ENCODE measurements around the gene PTPN11. TPM values are rescaled to one million over a fixed set of nuclear protein-coding genes. Genes with fewer than 3 reads are reported as not detected.
"Not testable (repeated sequence)": the region's sequence is repeated elsewhere in the genome, so short reads cannot be mapped to it uniquely, and the experiment has no call there.

Gene PTPN11
- polyA plus RNA-seq, 2 donors: 13.4 to 17.7 TPM

DNA sequence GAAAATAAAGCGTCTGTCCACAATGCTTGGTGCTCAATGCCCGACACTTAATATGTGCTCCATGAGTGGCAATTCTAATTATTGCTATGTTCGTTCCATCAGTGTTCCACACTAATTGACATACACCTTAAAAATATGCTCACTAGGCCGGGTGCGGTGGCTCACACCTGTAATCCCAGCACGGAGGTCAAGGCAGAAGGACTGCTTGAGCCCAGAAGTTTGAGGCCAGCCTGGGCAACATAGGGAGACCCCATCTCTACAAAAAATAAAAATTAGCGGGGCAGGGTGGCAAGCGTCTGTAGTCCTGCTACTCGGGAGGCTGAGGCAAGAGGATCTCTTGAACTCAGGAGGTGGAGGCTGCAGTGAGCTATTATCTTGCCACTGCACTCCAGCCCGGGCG lies 35.9 kb upstream of the PTPN11 start:
- no peaks in the 10 kb centered on the region for H3K27me3 ChIP-seq (ENCODE audit: control insufficient read depth in 1 of 2, insufficient read depth in 2 of 2, low read length in 2 of 2)
- H3K27ac ChIP-seq (ENCODE audit: low read depth in 2 of 2, low read length in 1 of 2): peak overlapping the region in 1 of 2 donors; percentile 86
- 88 to 89% methylated on average over 11 of the region's 11 CpGs for WGBS, 2 donors
- H3K4me3 ChIP-seq (ENCODE audit: low read depth in 1 of 2, low read length in 2 of 2): peak overlapping the region in 1 of 2 donors; percentile 94
- H3K36me3 ChIP-seq (ENCODE audit: control insufficient read depth in 2 of 2, insufficient read depth in 2 of 2, low read length in 1 of 2): no peaks in the 10 kb centered on the region
- peaks cover 0 to 6% of the 10 kb centered on the region in 2 donors for H3K4me1 ChIP-seq (ENCODE audit: control insufficient read depth in 2 of 2, insufficient read depth in 2 of 2, low read length in 1 of 2)
- H3K9me3 ChIP-seq (ENCODE audit: control insufficient read depth in 2 of 2, insufficient read depth in 1 of 2, low read depth in 1 of 2, low read length in 1 of 2): no peaks in the 10 kb centered on the region

DNA sequence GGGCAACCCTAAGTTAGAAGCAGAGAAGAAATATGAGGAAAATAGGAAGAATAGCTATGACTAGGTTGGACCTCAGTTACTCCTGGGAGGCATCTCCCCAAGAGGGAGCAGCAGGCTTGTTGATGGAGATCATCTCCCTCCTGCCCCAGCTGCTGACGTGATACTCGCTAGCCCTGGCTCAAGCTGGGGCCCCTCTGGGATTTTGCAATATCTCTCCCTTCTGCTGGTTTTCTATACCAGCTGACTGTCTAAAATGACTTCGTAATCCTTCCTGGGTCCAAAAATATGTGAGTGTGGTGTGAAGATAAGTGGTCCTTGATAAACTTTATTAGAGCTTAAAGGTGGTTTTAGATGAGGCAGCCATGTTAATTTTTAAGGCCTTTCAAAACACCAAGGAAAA lies 32.0 kb upstream of the PTPN11 start:
- 67 to 72% methylated on average over 3 of the region's 3 CpGs for WGBS, 2 donors
- H3K4me3 ChIP-seq (ENCODE audit: low read depth in 1 of 2, low read length in 2 of 2): no peak overlapping the region
- H3K36me3 ChIP-seq (ENCODE audit: control insufficient read depth in 2 of 2, insufficient read depth in 2 of 2, low read length in 1 of 2): no peaks in the 10 kb centered on the region
- H3K27ac ChIP-seq (ENCODE audit: low read depth in 2 of 2, low read length in 1 of 2): no peak overlapping the region
- no peaks in the 10 kb centered on the region for H3K9me3 ChIP-seq (ENCODE audit: control insufficient read depth in 2 of 2, insufficient read depth in 1 of 2, low read depth in 1 of 2, low read length in 1 of 2)
- no peaks in the 10 kb centered on the region for H3K4me1 ChIP-seq (ENCODE audit: control insufficient read depth in 2 of 2, insufficient read depth in 2 of 2, low read length in 1 of 2)
- H3K27me3 ChIP-seq (ENCODE audit: control insufficient read depth in 1 of 2, insufficient read depth in 2 of 2, low read length in 2 of 2): no peaks in the 10 kb centered on the region

DNA sequence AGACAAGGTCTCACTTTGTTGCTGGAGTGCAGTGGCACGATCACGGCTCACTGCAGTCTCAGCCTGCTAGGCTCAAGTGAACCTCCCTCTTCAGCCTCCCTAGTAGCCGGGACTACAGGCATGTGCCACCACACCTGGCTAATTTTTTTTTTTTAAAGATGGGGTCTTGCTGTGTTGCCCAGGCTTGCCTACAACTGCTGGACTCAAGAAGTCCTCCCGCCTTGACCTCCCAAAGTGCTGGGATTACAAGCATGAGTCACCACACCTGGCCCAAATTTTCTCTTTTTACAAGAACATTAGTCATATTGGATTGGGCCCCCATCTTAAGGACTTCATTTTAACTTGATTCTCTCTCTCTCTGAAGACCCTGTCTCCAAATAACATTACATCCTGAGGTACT lies 29.5 kb upstream of the PTPN11 start:
- no peak overlapping the region for H3K4me3 ChIP-seq (ENCODE audit: low read depth in 1 of 2, low read length in 2 of 2)
- H3K9me3 ChIP-seq (ENCODE audit: control insufficient read depth in 2 of 2, insufficient read depth in 1 of 2, low read depth in 1 of 2, low read length in 1 of 2): no peaks in the 10 kb centered on the region
- H3K27me3 ChIP-seq (ENCODE audit: control insufficient read depth in 1 of 2, insufficient read depth in 2 of 2, low read length in 2 of 2): no peaks in the 10 kb centered on the region
- H3K27ac ChIP-seq (ENCODE audit: low read depth in 2 of 2, low read length in 1 of 2): no peak overlapping the region
- H3K4me1 ChIP-seq (ENCODE audit: control insufficient read depth in 2 of 2, insufficient read depth in 2 of 2, low read length in 1 of 2): no peaks in the 10 kb centered on the region
- no peaks in the 10 kb centered on the region for H3K36me3 ChIP-seq (ENCODE audit: control insufficient read depth in 2 of 2, insufficient read depth in 2 of 2, low read length in 1 of 2)
- WGBS, 2 donors: 80 to 83% methylated on average over 4 of the region's 4 CpGs

GRCh38 chr12:112389922-112390654 lies 28.7 kb upstream of the PTPN11 start:
- H3K27me3 ChIP-seq (ENCODE audit: control insufficient read depth in 1 of 2, insufficient read depth in 2 of 2, low read length in 2 of 2); H3K9me3 ChIP-seq (ENCODE audit: control insufficient read depth in 2 of 2, insufficient read depth in 1 of 2, low read depth in 1 of 2, low read length in 1 of 2); H3K27ac ChIP-seq (ENCODE audit: low read depth in 2 of 2, low read length in 1 of 2); H3K4me1 ChIP-seq (ENCODE audit: control insufficient read depth in 2 of 2, insufficient read depth in 2 of 2, low read length in 1 of 2); H3K36me3 ChIP-seq (ENCODE audit: control insufficient read depth in 2 of 2, insufficient read depth in 2 of 2, low read length in 1 of 2); H3K4me3 ChIP-seq (ENCODE audit: low read depth in 1 of 2, low read length in 2 of 2): not testable (repeated sequence)
- WGBS, 2 donors: 82 to 95% methylated on average over 2 to 3 of the region's 4 CpGs

DNA sequence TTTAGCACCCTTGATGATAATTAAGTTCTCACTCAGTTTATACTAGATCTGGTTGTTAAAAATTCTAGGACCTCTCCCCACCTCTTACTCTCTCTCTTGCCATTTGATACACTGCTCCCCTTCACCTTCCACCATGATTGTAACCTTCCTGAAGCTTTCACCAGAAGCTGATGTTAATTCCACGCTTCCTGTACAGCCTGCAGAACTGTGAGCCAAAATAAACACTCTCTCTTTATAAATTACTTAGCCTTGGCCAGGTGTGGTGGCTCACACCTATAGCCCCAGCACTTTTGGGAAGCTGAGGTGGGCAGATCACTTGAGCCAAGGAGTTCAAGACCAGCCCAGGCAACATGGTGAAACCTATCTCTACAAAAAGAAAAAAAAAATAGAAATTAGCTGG lies 25.4 kb upstream of the PTPN11 start:
- Histone ChIP-seq H3K27ac (ENCODE audit: low read depth in 2 of 2, low read length in 1 of 2) (no peak overlapping the region), H3K4me3 (ENCODE audit: low read depth in 1 of 2, low read length in 2 of 2) (no peak overlapping the region), H3K27me3 (ENCODE audit: control insufficient read depth in 1 of 2, insufficient read depth in 2 of 2, low read length in 2 of 2) (no peaks in the 10 kb centered on the region), H3K36me3 (ENCODE audit: control insufficient read depth in 2 of 2, insufficient read depth in 2 of 2, low read length in 1 of 2) (no peaks in the 10 kb centered on the region), H3K4me1 (ENCODE audit: control insufficient read depth in 2 of 2, insufficient read depth in 2 of 2, low read length in 1 of 2) (no peaks in the 10 kb centered on the region), H3K9me3 (ENCODE audit: control insufficient read depth in 2 of 2, insufficient read depth in 1 of 2, low read depth in 1 of 2, low read length in 1 of 2) (no peaks in the 10 kb centered on the region)
- 61 to 72% methylated on average over 1 of the region's 1 CpG for WGBS, 2 donors

- H3K4me3 ChIP-seq (ENCODE audit: low read depth in 1 of 2, low read length in 2 of 2): no peak overlapping the region
- no peaks in the 10 kb centered on the region for H3K27me3 ChIP-seq (ENCODE audit: control insufficient read depth in 1 of 2, insufficient read depth in 2 of 2, low read length in 2 of 2)
- peaks cover 2 to 11% of the 10 kb centered on the region in 2 donors for H3K36me3 ChIP-seq (ENCODE audit: control insufficient read depth in 2 of 2, insufficient read depth in 2 of 2, low read length in 1 of 2)
- H3K9me3 ChIP-seq (ENCODE audit: control insufficient read depth in 2 of 2, insufficient read depth in 1 of 2, low read depth in 1 of 2, low read length in 1 of 2): no peaks in the 10 kb centered on the region
- no peak overlapping the region for H3K27ac ChIP-seq (ENCODE audit: low read depth in 2 of 2, low read length in 1 of 2)
- no peaks in the 10 kb centered on the region for H3K4me1 ChIP-seq (ENCODE audit: control insufficient read depth in 2 of 2, insufficient read depth in 2 of 2, low read length in 1 of 2)
- WGBS, 2 donors: 92 to 94% methylated on average over 5 of the region's 5 CpGs
These were observed 17.7 kb upstream of the PTPN11 start for GRCh38 chr12:112401054-112401453.

DNA sequence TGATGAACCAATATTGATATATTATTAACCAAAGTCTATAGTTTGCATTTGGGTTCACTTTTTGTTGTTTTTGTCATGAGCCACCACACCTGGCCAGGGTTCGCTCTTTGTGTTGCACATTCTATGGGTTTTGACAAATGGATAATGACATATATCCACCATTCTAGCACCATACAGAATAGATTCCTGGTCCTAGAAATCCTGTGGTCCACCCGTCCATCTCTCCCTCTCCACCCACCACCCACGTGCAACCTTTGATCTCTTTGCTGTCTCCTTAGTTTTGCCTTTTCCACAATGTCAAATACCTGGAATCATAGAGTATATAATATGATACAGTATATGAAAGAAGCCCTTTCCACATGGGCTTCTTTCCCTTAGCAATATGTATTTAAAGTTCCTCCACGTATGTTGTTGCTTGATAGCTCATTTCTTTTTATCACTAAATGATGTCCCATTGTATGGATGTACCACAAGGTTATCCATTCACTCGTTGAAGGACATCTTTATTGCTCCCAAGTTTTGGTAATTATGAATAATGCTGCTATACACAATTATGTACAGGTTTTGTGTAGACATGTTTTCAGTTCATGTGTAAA lies 16.7 kb upstream of the PTPN11 start:
- 51 to 56% methylated on average over 5 of the region's 5 CpGs for WGBS, 2 donors

GRCh38 chr12:112406519-112407488 lies 11.9 kb upstream of the PTPN11 start:
- no peak overlapping the region for H3K27ac ChIP-seq (ENCODE audit: low read depth in 2 of 2, low read length in 1 of 2)
- H3K36me3 ChIP-seq (ENCODE audit: control insufficient read depth in 2 of 2, insufficient read depth in 2 of 2, low read length in 1 of 2): peaks cover 8 to 16% of the 10 kb centered on the region in 2 donors
- H3K27me3 ChIP-seq (ENCODE audit: control insufficient read depth in 1 of 2, insufficient read depth in 2 of 2, low read length in 2 of 2): no peaks in the 10 kb centered on the region
- H3K9me3 ChIP-seq (ENCODE audit: control insufficient read depth in 2 of 2, insufficient read depth in 1 of 2, low read depth in 1 of 2, low read length in 1 of 2): no peaks in the 10 kb centered on the region
- H3K4me3 ChIP-seq (ENCODE audit: low read depth in 1 of 2, low read length in 2 of 2): no peak overlapping the region
- WGBS, 2 donors: 76 to 79% methylated on average over 11 of the region's 11 CpGs
- no peaks in the 10 kb centered on the region for H3K4me1 ChIP-seq (ENCODE audit: control insufficient read depth in 2 of 2, insufficient read depth in 2 of 2, low read length in 1 of 2)

More for the DNA sequence above, 16.7 kb upstream of the PTPN11 start:
- H3K27me3 ChIP-seq (ENCODE audit: control insufficient read depth in 1 of 2, insufficient read depth in 2 of 2, low read length in 2 of 2): no peaks in the 10 kb centered on the region
- H3K36me3 ChIP-seq (ENCODE audit: control insufficient read depth in 2 of 2, insufficient read depth in 2 of 2, low read length in 1 of 2): peaks cover 7 to 16% of the 10 kb centered on the region in 2 donors
- H3K9me3 ChIP-seq (ENCODE audit: control insufficient read depth in 2 of 2, insufficient read depth in 1 of 2, low read depth in 1 of 2, low read length in 1 of 2): no peaks in the 10 kb centered on the region
- H3K4me3 ChIP-seq (ENCODE audit: low read depth in 1 of 2, low read length in 2 of 2): no peak overlapping the region
- no peaks in the 10 kb centered on the region for H3K4me1 ChIP-seq (ENCODE audit: control insufficient read depth in 2 of 2, insufficient read depth in 2 of 2, low read length in 1 of 2)
- no peak overlapping the region for H3K27ac ChIP-seq (ENCODE audit: low read depth in 2 of 2, low read length in 1 of 2)

GRCh38 chr12:112407683-112408082 lies 11.1 kb upstream of the PTPN11 start:
- peak overlapping the region in 1 of 2 donors; percentile 74 for H3K4me3 ChIP-seq (ENCODE audit: low read depth in 1 of 2, low read length in 2 of 2)
- WGBS, 2 donors: 72 to 73% methylated on average over 6 of the region's 6 CpGs
- peaks cover 8 to 16% of the 10 kb centered on the region in 2 donors for H3K36me3 ChIP-seq (ENCODE audit: control insufficient read depth in 2 of 2, insufficient read depth in 2 of 2, low read length in 1 of 2)
- H3K9me3 ChIP-seq (ENCODE audit: control insufficient read depth in 2 of 2, insufficient read depth in 1 of 2, low read depth in 1 of 2, low read length in 1 of 2); H3K27me3 ChIP-seq (ENCODE audit: control insufficient read depth in 1 of 2, insufficient read depth in 2 of 2, low read length in 2 of 2); H3K27ac ChIP-seq (ENCODE audit: low read depth in 2 of 2, low read length in 1 of 2); H3K4me1 ChIP-seq (ENCODE audit: control insufficient read depth in 2 of 2, insufficient read depth in 2 of 2, low read length in 1 of 2): not testable (repeated sequence)
